Measurements from ENCODE around the gene MYO5B.

DNA sequence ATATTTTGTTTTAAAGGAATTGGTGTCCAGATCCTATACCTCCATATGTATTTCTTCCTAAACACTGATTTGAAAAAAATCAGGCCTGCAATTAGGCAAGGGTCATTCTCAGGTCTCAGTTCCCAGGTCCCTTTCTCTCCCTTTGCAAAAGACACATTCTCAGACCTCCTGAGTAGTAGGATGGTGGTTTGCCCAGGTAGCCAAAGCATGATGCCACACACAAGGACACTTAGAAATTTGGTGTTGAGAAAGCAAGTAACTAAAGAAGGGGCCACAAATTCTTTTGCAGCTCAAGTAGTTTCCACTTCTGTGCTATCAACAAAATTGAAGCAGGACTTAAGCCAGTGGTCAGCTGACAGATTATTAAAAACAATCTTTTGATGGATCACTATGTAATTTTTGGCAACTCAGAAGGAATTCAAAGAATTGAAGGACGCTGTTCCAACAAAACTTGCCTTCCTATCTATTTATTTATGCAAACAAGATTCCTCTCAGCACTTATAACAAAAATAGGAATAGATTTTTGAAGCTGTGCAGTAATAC lies 6.6 kb upstream of the MYO5B start:
- no peak for TF ChIP-seq POLR2A (IDR thresholded peaks at IDR 0.05; ENCODE audit: low read length)
- TF ChIP-seq GATA1 (IDR thresholded peaks at IDR 0.05; ENCODE audit: low read depth, low read length): no peak

Data from erythroblast (primary cell).